ENCODE data around the gene RBM33.
"Not testable (repeated sequence)": the region's sequence is repeated elsewhere in the genome, so short reads cannot be mapped to it uniquely, and the experiment has no call there.

Gene RBM33

DNA sequence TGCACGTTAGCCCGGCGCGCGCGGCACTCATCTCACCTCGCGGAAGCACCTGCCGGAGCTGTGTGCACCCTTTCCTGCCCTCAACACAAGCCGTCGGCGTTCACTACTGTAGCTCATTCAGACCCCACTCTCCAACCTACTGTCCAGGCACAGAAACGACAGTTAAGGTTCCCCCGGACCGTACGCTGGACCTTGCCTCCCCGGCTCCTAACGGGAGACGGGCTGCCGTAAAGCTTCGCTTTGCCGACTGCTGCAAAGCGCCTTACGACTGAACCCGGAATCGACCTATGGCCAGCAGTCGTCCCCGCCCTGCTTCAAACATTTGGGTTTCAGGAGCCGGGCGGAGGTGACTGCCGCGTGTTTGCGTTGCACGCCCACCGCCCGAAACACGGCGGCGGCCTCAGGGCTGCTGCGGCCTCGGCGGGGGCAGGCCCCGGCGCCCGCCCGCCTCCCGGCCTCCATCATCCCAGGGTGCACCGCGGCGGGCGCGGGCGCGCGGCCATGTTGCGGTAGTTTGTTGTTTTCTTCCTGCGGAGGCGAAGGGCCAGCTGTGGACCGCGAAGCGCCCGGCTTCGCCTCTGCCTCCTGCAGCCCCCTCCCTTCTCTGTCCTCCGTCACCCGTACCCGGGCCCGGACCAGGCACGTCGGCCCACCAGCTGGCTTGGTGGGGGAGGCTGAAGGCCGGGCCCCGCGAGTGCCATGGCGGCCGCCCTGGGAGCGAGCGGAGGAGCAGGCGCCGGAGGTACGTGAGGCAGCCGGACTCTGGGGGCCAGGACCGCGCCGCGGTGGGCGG, at the start of gene RBM33:
TSS of gene RBM33 (plus strand) at position 484 of the 793 bp plus-strand sequence. CDS start at position 700, 216 bp downstream.
- DNase-seq (ENCODE audit: low spot score), result peak; percentile 89

- peak; percentile 52 for DNase-seq (ENCODE audit: low spot score)
Observed at GRCh38 chr7:155594961-155595366, 49.5 kb upstream of the RBM33 start.

DNA sequence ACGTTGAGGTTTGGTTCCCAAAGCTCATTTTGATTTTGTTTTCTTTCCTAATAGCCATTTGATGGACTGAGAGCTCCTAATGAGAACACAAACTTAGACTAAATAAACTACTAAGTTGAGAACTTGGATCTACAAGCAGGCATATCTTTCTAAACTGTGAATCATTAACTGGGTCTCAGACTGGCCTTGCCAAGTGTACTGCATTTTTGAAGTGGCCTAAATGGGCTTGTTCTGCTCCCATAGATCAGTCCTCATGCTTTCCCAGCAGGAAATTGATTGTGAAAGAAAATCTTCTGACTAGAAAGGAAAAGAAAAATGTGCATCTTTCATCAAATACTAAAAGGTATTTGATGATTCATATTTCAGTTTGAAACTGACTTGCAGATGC, 46.7 kb upstream of the RBM33 start:
- no peak for DNase-seq (ENCODE audit: low spot score)

DNA sequence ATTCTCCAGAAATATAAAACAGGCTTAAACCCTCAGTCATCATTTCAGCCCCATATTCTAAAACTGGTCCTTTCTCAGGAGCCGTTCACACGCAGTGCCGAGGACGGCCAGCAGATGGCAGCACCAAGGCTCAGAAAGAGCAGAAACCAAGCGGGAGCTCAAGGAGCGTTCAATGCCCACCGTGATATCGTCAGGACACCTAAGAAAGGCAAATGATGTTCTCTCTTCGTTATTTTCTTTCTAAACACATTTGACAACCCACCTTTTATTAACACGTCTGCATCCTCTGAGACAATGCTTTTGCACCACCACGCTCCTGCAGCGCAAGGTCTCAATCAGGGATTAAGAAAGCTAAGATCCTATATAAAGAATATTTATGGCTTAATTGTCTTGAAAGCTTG, 45.7 kb upstream of the RBM33 start:
- peak; percentile 53 for DNase-seq (ENCODE audit: low spot score)

- DNase-seq (ENCODE audit: low spot score), result no peak
Observed at GRCh38 chr7:155602156-155602555, 42.3 kb upstream of the RBM33 start.

GRCh38 chr7:155602750-155603149, 41.7 kb upstream of the RBM33 start:
- DNase-seq (ENCODE audit: low spot score), result no peak

- no peak for DNase-seq (ENCODE audit: low spot score)
Observed at GRCh38 chr7:155603205-155603857, 41.1 kb upstream of the RBM33 start.

GRCh38 chr7:155603858-155604503, 40.5 kb upstream of the RBM33 start:
- no peak for DNase-seq (ENCODE audit: low spot score)

GRCh38 chr7:155604504-155604997, 39.9 kb upstream of the RBM33 start:
- no peak for DNase-seq (ENCODE audit: low spot score)

DNA sequence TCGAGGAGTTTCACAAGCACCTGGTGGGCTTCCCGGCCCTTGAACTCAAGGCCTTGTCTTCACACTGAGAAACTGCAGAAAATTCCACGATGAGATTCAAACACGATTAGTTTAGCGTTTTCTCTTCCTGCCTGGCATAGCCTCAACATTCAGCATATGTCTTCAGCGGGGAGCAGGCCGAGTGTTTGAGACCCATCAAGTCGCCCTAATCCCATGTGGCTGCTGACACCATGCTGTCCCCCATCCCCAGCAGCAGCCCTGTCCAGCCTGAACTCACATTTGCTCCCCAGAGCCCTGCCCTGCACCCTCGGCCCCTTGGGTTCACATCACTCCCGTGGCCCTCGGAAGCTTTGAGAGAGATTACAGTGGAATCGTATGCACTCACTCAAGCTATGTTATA, 35.3 kb upstream of the RBM33 start:
- no peak for DNase-seq (ENCODE audit: low spot score)

GRCh38 chr7:155610633-155611193, 33.7 kb upstream of the RBM33 start:
- no peak for DNase-seq (ENCODE audit: low spot score)

DNA sequence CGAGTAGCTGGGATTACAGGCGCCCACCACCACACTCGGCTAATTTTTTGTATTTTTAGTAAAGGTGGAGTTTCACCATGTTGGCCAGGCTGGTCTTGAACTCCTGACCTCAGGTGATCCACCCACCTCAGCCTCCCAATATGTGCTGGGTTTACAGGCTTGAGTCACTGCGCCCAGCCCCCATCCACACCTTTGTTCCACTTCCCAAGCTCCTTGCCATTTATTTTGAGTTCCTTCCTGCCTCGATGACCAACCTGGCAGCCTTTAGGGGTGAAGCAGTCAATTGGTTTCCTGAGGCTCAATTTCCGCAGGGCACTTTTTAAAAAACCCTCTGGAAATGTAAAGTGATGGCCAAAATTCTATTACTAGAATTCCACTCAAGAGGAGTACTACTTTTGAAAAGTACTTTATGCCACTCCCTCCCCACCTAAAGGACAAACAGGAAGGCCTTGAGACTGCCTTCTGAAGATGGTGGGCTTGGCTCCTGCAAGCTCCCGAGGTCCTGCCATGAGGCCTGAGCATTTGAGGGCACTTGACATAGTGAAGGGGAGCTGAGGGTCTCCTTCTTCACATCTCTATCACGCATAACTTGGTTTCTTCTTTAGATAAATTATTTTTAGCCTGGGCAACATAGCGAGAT, 32.5 kb upstream of the RBM33 start:
- no peak for DNase-seq (ENCODE audit: low spot score)

- DNase-seq (ENCODE audit: low spot score), result no peak
Observed at GRCh38 chr7:155612658-155613057, 31.8 kb upstream of the RBM33 start.

GRCh38 chr7:155615085-155615484, 29.4 kb upstream of the RBM33 start:
- not testable (repeated sequence) for DNase-seq (ENCODE audit: low spot score)

- DNase-seq (ENCODE audit: low spot score), result peak; percentile 80
Observed at GRCh38 chr7:155618708-155619633, 25.5 kb upstream of the RBM33 start.

GRCh38 chr7:155619634-155620271, 24.7 kb upstream of the RBM33 start:
- DNase-seq (ENCODE audit: low spot score), result no peak

GRCh38 chr7:155620497-155620896, 24.0 kb upstream of the RBM33 start:
- DNase-seq (ENCODE audit: low spot score), result no peak

- DNase-seq (ENCODE audit: low spot score), result no peak
Observed at GRCh38 chr7:155621418-155621980, 23.0 kb upstream of the RBM33 start.

DNA sequence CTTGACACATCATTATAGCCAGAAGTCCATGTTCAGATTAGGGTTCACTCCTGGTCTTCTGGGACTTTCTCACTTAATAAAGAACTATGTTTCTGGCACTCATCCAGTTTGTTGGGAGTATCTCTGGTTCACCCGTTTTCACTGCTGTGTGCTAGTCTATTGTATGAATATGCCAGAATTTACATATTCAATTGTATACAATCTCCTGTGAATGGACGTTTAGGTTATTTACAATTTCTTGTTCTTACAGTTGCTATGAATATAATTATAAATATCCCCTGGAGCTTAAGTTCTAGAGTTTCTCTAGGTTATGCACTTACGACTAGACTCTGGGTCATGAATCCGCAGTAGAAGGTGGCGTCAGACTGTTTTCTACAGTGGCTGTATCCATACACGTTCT, 20.0 kb upstream of the RBM33 start:
- DNase-seq (ENCODE audit: low spot score), result no peak

GRCh38 chr7:155625557-155625956, 18.9 kb upstream of the RBM33 start:
- DNase-seq (ENCODE audit: low spot score), result no peak
